Esophagus muscularis mucosa (tissue), 3 donors: ENCODE data around the gene PFKFB3.
"Not testable (repeated sequence)": the region's sequence is repeated elsewhere in the genome, so short reads cannot be mapped to it uniquely, and the experiment has no call there.

Experiments
- POLR2A ChIP-seq: fragments of 450-650 bp; IDR thresholded peaks from one replicate; pipeline ENCODE4 v1.6.1; 2017; ENCODE audit warnings: antibody characterized with exemption, moderate library complexity, mild to moderate bottlenecking, low read depth
- TF ChIP-seq, protein P1 (sequence below), 3 experiments: fragments of 200-600 bp in 2 of 3; fragments of 450-650 bp in 1 of 3; sonication (generic) in 2 of 3; IDR thresholded peaks; one replicate each; pipeline ENCODE4 v1.5.1; 2017 to 2019; ENCODE audit warnings: antibody characterized with exemption in 3 of 3, mild to moderate bottlenecking in 2 of 3, moderate library complexity in 1 of 3

DNA sequence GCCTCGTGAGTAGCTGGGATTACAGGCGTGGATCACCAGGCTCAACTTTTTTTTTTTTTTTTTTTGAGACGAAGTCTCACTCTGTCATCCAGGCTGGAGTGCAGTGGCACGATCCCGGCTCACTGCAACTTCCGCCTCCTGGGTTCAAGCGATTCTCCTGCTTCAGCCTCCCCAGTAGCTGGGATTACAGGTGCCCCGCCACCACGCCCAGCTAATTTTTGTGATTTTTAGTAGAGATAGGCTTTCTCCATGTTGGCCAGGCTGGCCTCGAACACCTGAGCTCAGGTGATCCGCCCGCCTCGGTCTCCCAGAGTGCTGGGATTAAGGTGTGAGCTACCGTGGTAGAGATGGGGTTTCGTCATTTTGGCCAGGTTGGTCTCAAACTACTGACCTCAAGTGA is 36.8 kb upstream of the PFKFB3 start:
- TF ChIP-seq, protein P1, sequence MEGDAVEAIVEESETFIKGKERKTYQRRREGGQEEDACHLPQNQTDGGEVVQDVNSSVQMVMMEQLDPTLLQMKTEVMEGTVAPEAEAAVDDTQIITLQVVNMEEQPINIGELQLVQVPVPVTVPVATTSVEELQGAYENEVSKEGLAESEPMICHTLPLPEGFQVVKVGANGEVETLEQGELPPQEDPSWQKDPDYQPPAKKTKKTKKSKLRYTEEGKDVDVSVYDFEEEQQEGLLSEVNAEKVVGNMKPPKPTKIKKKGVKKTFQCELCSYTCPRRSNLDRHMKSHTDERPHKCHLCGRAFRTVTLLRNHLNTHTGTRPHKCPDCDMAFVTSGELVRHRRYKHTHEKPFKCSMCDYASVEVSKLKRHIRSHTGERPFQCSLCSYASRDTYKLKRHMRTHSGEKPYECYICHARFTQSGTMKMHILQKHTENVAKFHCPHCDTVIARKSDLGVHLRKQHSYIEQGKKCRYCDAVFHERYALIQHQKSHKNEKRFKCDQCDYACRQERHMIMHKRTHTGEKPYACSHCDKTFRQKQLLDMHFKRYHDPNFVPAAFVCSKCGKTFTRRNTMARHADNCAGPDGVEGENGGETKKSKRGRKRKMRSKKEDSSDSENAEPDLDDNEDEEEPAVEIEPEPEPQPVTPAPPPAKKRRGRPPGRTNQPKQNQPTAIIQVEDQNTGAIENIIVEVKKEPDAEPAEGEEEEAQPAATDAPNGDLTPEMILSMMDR (IDR thresholded peaks at IDR 0.05), result not testable (repeated sequence)
- not testable (repeated sequence) for TF ChIP-seq POLR2A
